ENCODE data around the gene CYP51A1. TPM values are rescaled to one million over a fixed set of nuclear protein-coding genes. Genes with fewer than 3 reads are reported as not detected.

Gene CYP51A1
- total RNA-seq (2014; rRNA removed; shearing (Covaris generic)) (51.7 and 53.4 TPM in 2 replicates), total RNA-seq (2022) (75.3 and 84.0 TPM in 2 replicates), Bru-seq, nascent RNA (percentile 93 among the genes with signal in this experiment), BruChase-seq, experiment 1, labeled RNA remaining after a 6-hour chase (percentile 96 among the genes with signal in this experiment), BruChase-seq, experiment 2, labeled RNA remaining after a 2-hour chase (percentile 97 among the genes with signal in this experiment)
- long read RNA-seq, transcript CYP51A1-201 (10 exons, 3,210 nt), result major isoform, 203 of 227 reads
- long read RNA-seq, transcript CYP51A1-203 (10 exons, 1,729 nt), result minor isoform, 13 of 227 reads
- long read RNA-seq, partial matches to known transcripts, result 4 of 227 reads
- long read RNA-seq, other reads (novel, unspliced or antisense), result 6 of 227 reads

DNA sequence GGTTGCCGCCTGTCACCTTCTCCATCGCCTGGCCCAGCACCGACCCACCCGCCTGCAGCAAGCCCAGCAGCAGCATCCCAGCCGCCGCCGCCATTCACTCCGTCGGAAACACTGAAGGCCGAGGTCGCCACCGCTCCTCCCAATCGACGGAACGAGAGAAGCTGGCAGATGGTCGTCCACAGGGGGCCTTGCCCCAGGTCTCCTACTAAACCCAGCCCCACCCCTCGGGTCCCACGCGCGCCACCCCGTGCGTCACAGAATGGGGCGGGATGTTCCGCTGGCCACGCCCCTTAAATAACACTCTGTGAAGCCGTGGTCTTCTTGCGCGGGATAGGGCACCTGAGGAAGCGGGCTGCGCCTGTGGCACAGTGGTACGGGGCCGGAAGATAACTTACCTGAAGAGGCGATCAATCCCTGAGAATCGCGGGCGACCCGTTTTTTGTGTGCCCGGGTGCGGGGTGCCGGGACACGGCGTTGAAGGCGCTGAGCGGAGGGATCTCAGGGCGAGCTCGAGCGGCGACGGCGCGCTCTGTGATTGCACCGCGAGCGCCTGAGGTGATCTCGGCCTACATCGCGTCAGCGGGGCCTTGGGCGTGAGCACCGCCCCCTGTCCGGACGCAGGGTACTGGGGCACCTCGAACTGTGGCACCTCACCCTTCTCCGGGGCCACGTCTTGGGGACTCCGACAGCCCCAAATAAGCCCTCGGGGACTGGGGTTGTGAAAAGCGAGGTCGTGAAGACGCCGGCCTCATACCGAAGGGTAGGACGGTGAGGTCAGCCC lies at the start of gene CYP51A1:
TSS of gene CYP51A1 (minus strand) at position 207 of the 781 bp plus-strand sequence. CDS start at position 94, 113 bp downstream.
- POLR2A ChIA-PET, result interaction anchor here (0.6 to 1.4 kb wide), 4 partner anchors 16 to 319 kb away, joined by 3 to 7 read pairs (median 3); no protein-coding TSS in a partner anchor

GRCh38 chr7:92178928-92179924 lies 44.9 kb upstream of the CYP51A1 start, which contains the start of gene LRRD1:
TSS of gene LRRD1 (minus strand) at chr7:92179142. CDS start at chr7:92165202, 13,940 bp downstream.
- ChIA-PET CTCF (ENCODE audit: unreplicated experiment) (no interaction called here), POLR2A (no interaction called here)
- intact Hi-C loops (cut with micrococcal nuclease; ENCODE audit: unreplicated experiment), result no loop called here
- TF ChIP-seq, protein P1, sequence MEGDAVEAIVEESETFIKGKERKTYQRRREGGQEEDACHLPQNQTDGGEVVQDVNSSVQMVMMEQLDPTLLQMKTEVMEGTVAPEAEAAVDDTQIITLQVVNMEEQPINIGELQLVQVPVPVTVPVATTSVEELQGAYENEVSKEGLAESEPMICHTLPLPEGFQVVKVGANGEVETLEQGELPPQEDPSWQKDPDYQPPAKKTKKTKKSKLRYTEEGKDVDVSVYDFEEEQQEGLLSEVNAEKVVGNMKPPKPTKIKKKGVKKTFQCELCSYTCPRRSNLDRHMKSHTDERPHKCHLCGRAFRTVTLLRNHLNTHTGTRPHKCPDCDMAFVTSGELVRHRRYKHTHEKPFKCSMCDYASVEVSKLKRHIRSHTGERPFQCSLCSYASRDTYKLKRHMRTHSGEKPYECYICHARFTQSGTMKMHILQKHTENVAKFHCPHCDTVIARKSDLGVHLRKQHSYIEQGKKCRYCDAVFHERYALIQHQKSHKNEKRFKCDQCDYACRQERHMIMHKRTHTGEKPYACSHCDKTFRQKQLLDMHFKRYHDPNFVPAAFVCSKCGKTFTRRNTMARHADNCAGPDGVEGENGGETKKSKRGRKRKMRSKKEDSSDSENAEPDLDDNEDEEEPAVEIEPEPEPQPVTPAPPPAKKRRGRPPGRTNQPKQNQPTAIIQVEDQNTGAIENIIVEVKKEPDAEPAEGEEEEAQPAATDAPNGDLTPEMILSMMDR (conservative IDR thresholded peaks at IDR 0.05; ENCODE audit: low read length), result peak; percentile 77
- TF ChIP-seq EZH2phosphoT487 (IDR thresholded peaks at IDR 0.05; ENCODE audit: borderline replicate concordance, low read depth, low read length), result no peak
- H3K4me3 ChIP-seq (ENCODE audit: low read depth, low read length, poor library complexity, severe bottlenecking), result no peak within 1 kb of the TSS
- no TSS peak for BruUV-seq (replicated peaks)
- no peak within 1 kb of the TSS for H2AFZ ChIP-seq (ENCODE audit: low read length)
- no peaks in the 10 kb centered on the region for H3K9me2 ChIP-seq (ENCODE audit: insufficient read depth, low read length)
- H3K9me3 ChIP-seq (ENCODE audit: low read length), result no peaks in the 10 kb centered on the region
- no peaks in the 10 kb centered on the region for H3K79me2 ChIP-seq (ENCODE audit: insufficient read depth, low read depth, low read length)
- peak; percentile 68 for DNase-seq (ENCODE audit: low spot score)
- no peaks in the 10 kb centered on the region for H4K20me1 ChIP-seq (ENCODE audit: insufficient read depth, low read length)
- peak within 1 kb of the TSS; percentile 51 for H3K4me2 ChIP-seq (ENCODE audit: low read length)
- H3K36me3 ChIP-seq (ENCODE audit: insufficient read depth, low read length), result no peaks in the 10 kb centered on the region
- no peak within 1 kb of the TSS for H3K27ac ChIP-seq (ENCODE audit: low read depth, low read length, poor library complexity, severe bottlenecking)
- no peaks in the 10 kb centered on the region for H3K4me1 ChIP-seq (ENCODE audit: insufficient read depth, low read length, poor library complexity, severe bottlenecking)

More for the DNA sequence above, at the start of gene CYP51A1:
- Histone ChIP-seq H4K20me1 (ENCODE audit: insufficient read depth, low read length) (peaks cover 15% of the 10 kb centered on the region; the same call in 1 of the 2 replicates), H3K4me2 (ENCODE audit: low read length) (peak within 1 kb of the TSS; percentile 90), H3K9me2 (ENCODE audit: insufficient read depth, low read length) (no peaks in the 10 kb centered on the region), H2AFZ (ENCODE audit: low read length) (peak within 1 kb of the TSS; percentile 93), H3K27ac (ENCODE audit: low read depth, low read length, poor library complexity, severe bottlenecking) (peak within 1 kb of the TSS; percentile 68), H3K9me3 (ENCODE audit: low read length) (peaks cover 5% of the 10 kb centered on the region; the same call in 1 of the 2 replicates), H3K4me1 (ENCODE audit: insufficient read depth, low read length, poor library complexity, severe bottlenecking) (peaks cover 40% of the 10 kb centered on the region), H3K36me3 (ENCODE audit: insufficient read depth, low read length) (peaks cover 24% of the 10 kb centered on the region), H3K79me2 (ENCODE audit: insufficient read depth, low read depth, low read length) (peaks cover 44% of the 10 kb centered on the region), H3K4me3 (ENCODE audit: low read depth, low read length, poor library complexity, severe bottlenecking) (peak within 1 kb of the TSS; percentile 92)
- peak; percentile 94 for DNase-seq (ENCODE audit: low spot score)
- CTCF ChIA-PET (ENCODE audit: unreplicated experiment), result interaction anchor here (1.2 kb wide), 1 partner anchor 112 kb away, joined by 4 read pairs; no protein-coding TSS in a partner anchor
- BruUV-seq (replicated peaks), result no TSS peak
- intact Hi-C loops (cut with micrococcal nuclease; ENCODE audit: unreplicated experiment), result loop anchor here (1.0 to 5.0 kb wide), 5 partner anchors 110 to 456 kb away; partner anchors contain the start of genes AKAP9, ANKIB1, FAM133B and GATAD1
- TF ChIP-seq, protein P1 (conservative IDR thresholded peaks at IDR 0.05; ENCODE audit: low read length), result 0 out of 2 replicates have a peak, but pooled peaks have one; percentile 22
- TF ChIP-seq EZH2phosphoT487 (IDR thresholded peaks at IDR 0.05; ENCODE audit: borderline replicate concordance, low read depth, low read length), result no peak
